AG04450 (cell line): ENCODE data around the gene ENOX1. TPM values are rescaled to one million over a fixed set of nuclear protein-coding genes. Genes with fewer than 3 reads are reported as not detected.

Experiments used
- CTCF ChIA-PET: fragments of 300-600, 350-600 bp; formaldehyde crosslinking; extraction: SDS; loops from one replicate; lab custom pipeline; 2022; ENCODE audit warnings: antibody characterized with exemption, inconsistent platforms; lab: Charles Lee
- POLR2A ChIA-PET: fragments of 350-600 bp; formaldehyde crosslinking; extraction: SDS; loops from one replicate; lab custom pipeline; 2021; ENCODE audit warnings: antibody characterized with exemption, inconsistent platforms; lab: Yijun Ruan, JAX
- DNase-seq: peaks from one replicate; pipeline ENCODE4 v3.0.0-alpha.2; 2011; ENCODE audit warnings: low read depth, low spot score
- H3K27ac ChIP-seq: one replicate; pipeline ENCODE4 v1.5.1; 2012; ENCODE audit warnings: low read depth, low read length, control low read depth
- H3K27me3 ChIP-seq: one replicate; pipeline ENCODE4 v1.6.0; 2012; ENCODE audit warnings: low read length; ENCODE audit not compliant: control insufficient read depth, insufficient read depth
- H3K4me3 ChIP-seq: 2 replicates; pipeline ENCODE4 v1.5.1; 2011; ENCODE audit warnings: mild to moderate bottlenecking, low read depth, low read length, control low read depth
- H3K9me3 ChIP-seq: 2 replicates; pipeline ENCODE4 v1.5.1; 2012; ENCODE audit warnings: low read length; ENCODE audit not compliant: control insufficient read depth, insufficient read depth
- CTCF ChIP-seq: IDR thresholded peaks from 2 replicates; pipeline ENCODE4 v1.5.1; 2011; ENCODE audit warnings: low read depth, low read length, control low read depth, inconsistent platforms
- polyA plus RNA-seq: library from polyadenylated mRNA; depleted of rRNA; stranded (reverse); fragments of >200 nt; gene quantifications from 2 replicates; pipeline ENCODE4 v1.2.3, GENCODE V29; 2011

Gene ENOX1
- polyA plus RNA-seq, 1 experiment: 3.9 TPM

GRCh38 chr13:43235028-43235427 lies 551.7 kb downstream of the ENOX1 start:
- POLR2A ChIA-PET: no interaction called here
- CTCF ChIA-PET: no interaction called here
- no peak for DNase-seq
- no peaks in the 10 kb centered on the region for H3K9me3 ChIP-seq
- H3K27me3 ChIP-seq: no peaks in the 10 kb centered on the region
- no peak overlapping the region for H3K27ac ChIP-seq
- no peak overlapping the region for H3K4me3 ChIP-seq
- TF ChIP-seq CTCF: no peak

DNA sequence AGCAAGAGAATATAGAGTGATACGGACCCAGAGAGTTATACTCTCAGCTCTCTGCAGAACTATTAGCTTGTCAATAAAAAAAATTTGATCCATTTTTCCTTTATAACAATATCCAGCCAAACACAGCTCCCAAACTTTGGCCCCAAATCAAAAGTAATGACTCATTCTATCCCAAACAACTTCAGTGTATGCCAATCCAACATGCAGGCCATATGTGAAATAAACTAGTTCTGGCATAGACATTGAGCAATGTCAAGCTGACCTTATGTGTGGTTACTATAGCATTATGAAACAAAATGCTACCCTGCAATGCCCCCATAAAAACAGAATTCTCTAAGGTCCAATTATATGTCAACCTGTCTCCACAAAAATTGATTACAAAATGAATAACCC lies 553.9 kb downstream of the ENOX1 start:
- CTCF ChIA-PET: no interaction called here
- POLR2A ChIA-PET: no interaction called here

DNA sequence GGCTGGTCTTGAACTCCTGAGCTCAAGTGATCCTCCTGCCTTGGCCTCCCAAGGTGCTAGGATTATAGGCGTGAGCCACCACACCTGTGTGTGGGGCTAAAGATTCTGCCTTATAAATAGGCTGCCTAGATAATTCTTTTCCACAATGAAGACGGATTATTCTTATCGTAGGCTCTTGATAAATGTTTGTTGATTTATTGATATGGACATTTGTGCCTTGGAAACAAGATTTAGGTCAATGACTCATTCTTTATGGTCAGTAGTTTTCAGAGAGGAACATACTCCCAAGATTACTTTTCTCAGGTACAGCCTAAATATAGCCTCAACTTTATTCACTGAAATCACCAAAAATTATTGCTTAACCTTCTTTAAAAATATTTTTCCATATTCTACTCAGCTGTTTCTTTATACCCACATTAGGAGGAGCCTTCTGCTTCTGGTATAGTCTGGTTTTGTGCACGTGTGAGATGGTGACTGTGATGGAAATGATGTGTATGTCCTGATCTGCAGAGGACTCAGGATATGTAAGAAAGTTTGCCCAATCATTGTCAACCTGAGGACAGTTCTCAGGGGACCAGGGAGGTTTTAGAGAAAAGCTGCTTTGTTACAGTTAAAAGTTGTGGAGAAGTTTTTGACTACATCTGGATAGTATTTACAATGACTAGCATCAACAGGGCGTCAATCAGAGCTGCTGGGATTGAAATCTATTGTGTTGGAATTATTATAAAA lies 554.5 kb downstream of the ENOX1 start:
- no peak for DNase-seq
- ChIA-PET POLR2A (no interaction called here), CTCF (no interaction called here)
- Histone ChIP-seq H3K27me3 (no peaks in the 10 kb centered on the region), H3K9me3 (no peaks in the 10 kb centered on the region), H3K4me3 (no peak overlapping the region), H3K27ac (no peak overlapping the region)
- no peak for TF ChIP-seq CTCF

More for the DNA sequence above, 553.9 kb downstream of the ENOX1 start:
- Histone ChIP-seq H3K27ac (no peak overlapping the region), H3K9me3 (no peaks in the 10 kb centered on the region), H3K27me3 (no peaks in the 10 kb centered on the region), H3K4me3 (no peak overlapping the region)
- TF ChIP-seq CTCF: no peak
- DNase-seq: no peak

DNA sequence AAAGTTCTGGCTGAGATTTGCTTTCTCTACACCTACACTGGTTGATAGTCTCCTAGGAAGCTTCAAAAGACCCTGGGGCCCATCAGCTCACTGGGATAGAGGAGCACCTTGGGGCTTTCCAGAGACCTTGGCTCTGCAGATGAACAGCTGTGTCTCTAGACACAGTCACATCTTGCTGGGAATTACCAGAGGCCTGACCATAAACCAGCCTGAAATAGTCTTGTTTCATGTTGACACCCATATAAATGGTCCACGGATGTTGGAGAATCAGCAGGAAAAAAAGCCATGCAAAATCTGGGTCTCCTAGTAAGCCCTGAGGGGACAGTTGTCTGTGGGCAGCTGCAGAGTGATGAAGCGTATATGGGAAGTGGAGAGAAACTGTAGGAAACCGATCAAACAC lies 555.8 kb downstream of the ENOX1 start:
- Histone ChIP-seq H3K27me3 (no peaks in the 10 kb centered on the region), H3K27ac (no peak overlapping the region), H3K4me3 (no peak overlapping the region), H3K9me3 (no peaks in the 10 kb centered on the region)
- DNase-seq: no peak
- ChIA-PET POLR2A (no interaction called here), CTCF (no interaction called here)
- no peak for TF ChIP-seq CTCF

GRCh38 chr13:43229506-43229905 lies 557.3 kb downstream of the ENOX1 start:
- no peaks in the 10 kb centered on the region for H3K27me3 ChIP-seq
- peak overlapping the region; percentile 0 for H3K27ac ChIP-seq
- CTCF ChIA-PET: no interaction called here
- TF ChIP-seq CTCF: no peak
- POLR2A ChIA-PET: no interaction called here
- no peaks in the 10 kb centered on the region for H3K9me3 ChIP-seq
- no peak overlapping the region for H3K4me3 ChIP-seq
- peak; percentile 43 for DNase-seq
